DOHH2 (cell line): ENCODE data around the gene RRBP1.

Experiments
- H3F3A ChIP-seq: fragments of 200-600 bp; sonication (generic), shearing (Covaris generic); 2 replicates; pipeline ENCODE4 v1.6.0; 2016; ENCODE audit warnings: antibody characterized with exemption, mild to moderate bottlenecking; ENCODE audit not compliant: control insufficient read depth, insufficient read depth
- H3K27ac ChIP-seq: fragments of 200-600 bp; sonication (generic); 2 replicates; pipeline ENCODE4 v1.5.1; 2014; ENCODE audit warnings: low read depth, mild to moderate bottlenecking, low read length, moderate library complexity
- H3K27me3 ChIP-seq: fragments of 200-600 bp; sonication (generic); 2 replicates; pipeline ENCODE4 v1.6.1; 2014; ENCODE audit warnings: mild to moderate bottlenecking, low read length, mixed read lengths; ENCODE audit not compliant: control insufficient read depth
- H3K36me3 ChIP-seq: fragments of 200-600 bp; sonication (generic); 2 replicates; pipeline ENCODE4 v1.6.1; 2014; ENCODE audit warnings: mild to moderate bottlenecking, low read length, moderate library complexity, mixed read lengths; ENCODE audit not compliant: control insufficient read depth
- H3K4me1 ChIP-seq: fragments of 200-600 bp; sonication (generic); 2 replicates; pipeline ENCODE4 v1.6.1; 2014; ENCODE audit warnings: mild to moderate bottlenecking, low read length, mixed read lengths; ENCODE audit not compliant: control insufficient read depth
- H3K4me2 ChIP-seq: fragments of 200-600 bp; sonication (generic); 2 replicates; pipeline ENCODE4 v1.6.0; 2014; ENCODE audit warnings: mild to moderate bottlenecking, low read length, moderate library complexity
- H3K4me3 ChIP-seq: fragments of 200-600 bp; sonication (generic); 2 replicates; pipeline ENCODE4 v1.5.1; 2014; ENCODE audit warnings: mild to moderate bottlenecking, low read length, mixed read lengths
- H3K79me2 ChIP-seq: fragments of 200-600 bp; sonication (generic); 2 replicates; pipeline ENCODE4 v1.6.1; 2014; ENCODE audit warnings: mild to moderate bottlenecking, low read length, mixed read lengths; ENCODE audit not compliant: control insufficient read depth
- H3K9me2 ChIP-seq: fragments of 200-600 bp; sonication (generic); replicated peaks from 2 replicates; pipeline ENCODE4 v1.6.1; 2014; ENCODE audit warnings: mild to moderate bottlenecking, low read length, mixed read lengths; ENCODE audit not compliant: control insufficient read depth
- H3K9me3 ChIP-seq: fragments of 200-600 bp; sonication (generic); 2 replicates; pipeline ENCODE4 v1.6.1; 2014; ENCODE audit warnings: antibody characterized with exemption, low read length, mixed read lengths; ENCODE audit not compliant: control insufficient read depth, insufficient read depth
- H4K20me1 ChIP-seq: fragments of 200-600 bp; sonication (generic); 2 replicates; pipeline ENCODE4 v1.6.0; 2014; ENCODE audit warnings: low read depth, mild to moderate bottlenecking, antibody characterized with exemption, low read length, moderate library complexity; ENCODE audit not compliant: control insufficient read depth, insufficient read depth
- CTCF ChIP-seq: fragments of 200-600 bp; sonication (generic); IDR thresholded peaks from one replicate; pipeline ENCODE4 v1.5.1; 2014; ENCODE audit warnings: antibody characterized with exemption, mild to moderate bottlenecking, low read depth, low read length; ENCODE audit not compliant: poor library complexity, severe bottlenecking
- EZH2phosphoT487 ChIP-seq: fragments of 200-600 bp; sonication (generic); IDR thresholded peaks from 2 replicates; pipeline ENCODE4 v1.6.1; 2017; ENCODE audit warnings: borderline replicate concordance, mild to moderate bottlenecking, antibody characterized with exemption, low read length, moderate library complexity, mixed read lengths

Gene RRBP1

GRCh38 chr20:17619351-17620093 is 62.5 kb downstream of the RRBP1 start:
- Histone ChIP-seq H3K4me3 (no peak overlapping the region), H3K27ac (no peak overlapping the region), H3K9me2 (no peaks in the 10 kb centered on the region), H3K27me3 (no peaks in the 10 kb centered on the region), H3K79me2 (no peaks in the 10 kb centered on the region), H3K36me3 (peaks cover 12% of the 10 kb centered on the region; the same call in 1 of the 2 replicates), H4K20me1 (no peaks in the 10 kb centered on the region), H3K4me1 (no peaks in the 10 kb centered on the region), H3K9me3 (no peaks in the 10 kb centered on the region), H3K4me2 (no peak overlapping the region), H3F3A (no peaks in the 10 kb centered on the region)
- TF ChIP-seq EZH2phosphoT487 (no peak), CTCF (no peak)

- Histone ChIP-seq H3K4me2 (no peak overlapping the region), H3K4me3 (no peak overlapping the region), H3K36me3 (peaks cover 10% of the 10 kb centered on the region; the same call in 1 of the 2 replicates), H3F3A (no peaks in the 10 kb centered on the region), H3K27me3 (no peaks in the 10 kb centered on the region), H3K4me1 (no peaks in the 10 kb centered on the region), H3K9me3 (no peaks in the 10 kb centered on the region), H3K9me2 (no peaks in the 10 kb centered on the region), H4K20me1 (no peaks in the 10 kb centered on the region), H3K79me2 (no peaks in the 10 kb centered on the region), H3K27ac (no peak overlapping the region)
- TF ChIP-seq EZH2phosphoT487 (no peak), CTCF (no peak)
Measured at GRCh38 chr20:17618673-17619013, 63.4 kb downstream of the RRBP1 start.

- H3K4me3 ChIP-seq: no peak overlapping the region
- H3K4me2 ChIP-seq: no peak overlapping the region
- H3K9me2 ChIP-seq: no peaks in the 10 kb centered on the region
- H3K9me3 ChIP-seq: no peaks in the 10 kb centered on the region
- H3K27me3 ChIP-seq: no peaks in the 10 kb centered on the region
- H4K20me1 ChIP-seq: no peaks in the 10 kb centered on the region
- H3K27ac ChIP-seq: no peak overlapping the region
- H3F3A ChIP-seq: no peaks in the 10 kb centered on the region
- peaks cover 10% of the 10 kb centered on the region; the same call in 1 of the 2 replicates for H3K36me3 ChIP-seq
- no peaks in the 10 kb centered on the region for H3K79me2 ChIP-seq
- no peaks in the 10 kb centered on the region for H3K4me1 ChIP-seq
- TF ChIP-seq CTCF: no peak
- TF ChIP-seq EZH2phosphoT487: no peak
Measured at GRCh38 chr20:17617868-17618672, 64.0 kb downstream of the RRBP1 start.
